Tibial artery (tissue), 4 donors: Measurements from ENCODE around the gene OR1N2.
"Not testable (repeated sequence)": the region's sequence is repeated elsewhere in the genome, so short reads cannot be mapped to it uniquely, and the experiment has no call there.

Experiments
- DNase-seq, 2 donors: peaks; one replicate each; pipeline ENCODE4 v3.0.0-alpha.2; 2019
- H3K27ac ChIP-seq, 2 donors: fragments of 200-600 bp; sonication (generic) in 1 of 2; 1 replicate in 1 of 2; 2 replicates in 1 of 2; pipeline ENCODE4 v1.5.1; 2018 to 2019; ENCODE audit warnings: mild to moderate bottlenecking in 1 of 2
- H3K27me3 ChIP-seq, 2 donors: fragments of 200-600 bp; sonication (generic) in 1 of 2; one replicate each; pipeline versions ENCODE4 v1.5.1 to v1.6.0; 2016 to 2019
- H3K36me3 ChIP-seq, 3 donors: fragments of 200-600 bp; sonication (generic) in 2 of 3; one replicate each; pipeline ENCODE4 v1.5.1; 2016 to 2019; ENCODE audit warnings: mild to moderate bottlenecking in 2 of 3
- H3K4me1 ChIP-seq, 4 donors: fragments of 200-600 bp; sonication (generic) in 2 of 4; 1 replicate in 3 of 4; 2 replicates in 1 of 4; pipeline ENCODE4 v1.5.1; 2016 to 2019
- H3K4me3 ChIP-seq, 2 donors: fragments of 200-600 bp; sonication (generic) in 1 of 2; 1 replicate in 1 of 2; 2 replicates in 1 of 2; pipeline ENCODE4 v1.5.1; 2018 to 2019; ENCODE audit warnings: mild to moderate bottlenecking in 2 of 2
- H3K9me3 ChIP-seq, 3 donors: fragments of 200-600 bp; sonication (generic) in 1 of 3; one replicate each; pipeline ENCODE4 v1.5.1; 2016 to 2019
- intact Hi-C: fragments of 100-400 bp; cut with DNase I; formaldehyde crosslinking; loops from one replicate; pipeline ENCODE4 v1.15.0; 2023; ENCODE audit warnings: low total_unique reads
- TF ChIP-seq, protein P1 (sequence below), 2 experiments: fragments of 200-600 bp in 1 of 2; fragments of 450-650 bp in 1 of 2; IDR thresholded peaks; one replicate each; pipeline ENCODE4 v1.5.1; 2017 to 2019; ENCODE audit warnings: antibody characterized with exemption in 2 of 2, mild to moderate bottlenecking in 1 of 2, moderate library complexity in 1 of 2

Gene OR1N2

DNA sequence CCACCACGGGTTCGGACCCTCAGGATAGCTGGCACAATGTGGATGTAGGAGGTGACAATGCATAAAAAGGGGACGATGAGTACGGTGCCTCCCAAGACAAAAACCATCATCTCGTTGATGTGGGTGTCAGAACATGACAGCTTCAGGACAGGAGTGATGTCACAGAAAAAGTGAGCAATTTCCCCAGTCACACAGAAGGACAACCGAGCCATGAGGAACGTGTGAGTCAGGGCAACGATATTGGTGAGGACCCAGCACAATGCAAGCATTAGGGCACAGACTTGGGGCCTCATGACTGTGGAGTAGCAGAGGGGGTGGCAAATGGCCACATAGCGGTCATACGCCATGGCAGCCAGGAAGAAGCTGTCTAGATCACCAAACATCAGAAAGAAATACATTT lies 26.3 kb upstream of the OR1N2 start:
- Histone ChIP-seq H3K4me3 (no peak overlapping the region), H3K4me1 (no peaks in the 10 kb centered on the region), H3K9me3 (no peaks in the 10 kb centered on the region), H3K27me3 (no peaks in the 10 kb centered on the region), H3K36me3 (no peaks in the 10 kb centered on the region), H3K27ac (no peak overlapping the region)
- intact Hi-C loops = no loop called here
- TF ChIP-seq, protein P1, sequence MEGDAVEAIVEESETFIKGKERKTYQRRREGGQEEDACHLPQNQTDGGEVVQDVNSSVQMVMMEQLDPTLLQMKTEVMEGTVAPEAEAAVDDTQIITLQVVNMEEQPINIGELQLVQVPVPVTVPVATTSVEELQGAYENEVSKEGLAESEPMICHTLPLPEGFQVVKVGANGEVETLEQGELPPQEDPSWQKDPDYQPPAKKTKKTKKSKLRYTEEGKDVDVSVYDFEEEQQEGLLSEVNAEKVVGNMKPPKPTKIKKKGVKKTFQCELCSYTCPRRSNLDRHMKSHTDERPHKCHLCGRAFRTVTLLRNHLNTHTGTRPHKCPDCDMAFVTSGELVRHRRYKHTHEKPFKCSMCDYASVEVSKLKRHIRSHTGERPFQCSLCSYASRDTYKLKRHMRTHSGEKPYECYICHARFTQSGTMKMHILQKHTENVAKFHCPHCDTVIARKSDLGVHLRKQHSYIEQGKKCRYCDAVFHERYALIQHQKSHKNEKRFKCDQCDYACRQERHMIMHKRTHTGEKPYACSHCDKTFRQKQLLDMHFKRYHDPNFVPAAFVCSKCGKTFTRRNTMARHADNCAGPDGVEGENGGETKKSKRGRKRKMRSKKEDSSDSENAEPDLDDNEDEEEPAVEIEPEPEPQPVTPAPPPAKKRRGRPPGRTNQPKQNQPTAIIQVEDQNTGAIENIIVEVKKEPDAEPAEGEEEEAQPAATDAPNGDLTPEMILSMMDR (IDR thresholded peaks at IDR 0.05) = no peak
- no peak for DNase-seq

DNA sequence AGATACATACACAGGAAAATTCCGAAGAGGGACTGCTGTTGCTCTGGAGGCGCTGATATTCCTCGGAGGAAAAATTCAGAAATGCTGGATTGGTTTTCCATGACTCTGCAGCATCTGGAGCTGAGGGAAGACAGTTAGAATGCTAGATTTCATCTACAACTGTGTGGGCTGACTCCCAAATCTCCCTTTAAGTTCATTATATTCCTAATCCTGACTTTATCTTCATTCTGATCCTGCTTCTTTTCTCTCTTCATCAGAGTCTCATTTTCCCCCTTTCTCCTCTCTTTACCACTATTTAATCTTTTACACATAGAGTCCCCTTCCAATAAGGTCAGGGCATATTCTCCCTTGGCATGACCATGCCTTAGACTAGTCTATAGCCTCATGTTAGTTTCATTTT lies 25.7 kb upstream of the OR1N2 start, which contains the start of gene OR1N1:
Gene OR1N1, minus strand, starts transcription at position 101 of the 400 bp plus-strand sequence. Its CDS starts 0 bp downstream, at position 101.
- TF ChIP-seq, protein P1 (IDR thresholded peaks at IDR 0.05) = no peak
- H3K4me3 ChIP-seq = no peak within 1 kb of the TSS
- H3K36me3 ChIP-seq = no peaks in the 10 kb centered on the region
- no peaks in the 10 kb centered on the region for H3K9me3 ChIP-seq
- intact Hi-C loops = no loop called here
- no peak for DNase-seq
- H3K4me1 ChIP-seq = no peaks in the 10 kb centered on the region
- no peaks in the 10 kb centered on the region for H3K27me3 ChIP-seq
- no peak within 1 kb of the TSS for H3K27ac ChIP-seq

DNA sequence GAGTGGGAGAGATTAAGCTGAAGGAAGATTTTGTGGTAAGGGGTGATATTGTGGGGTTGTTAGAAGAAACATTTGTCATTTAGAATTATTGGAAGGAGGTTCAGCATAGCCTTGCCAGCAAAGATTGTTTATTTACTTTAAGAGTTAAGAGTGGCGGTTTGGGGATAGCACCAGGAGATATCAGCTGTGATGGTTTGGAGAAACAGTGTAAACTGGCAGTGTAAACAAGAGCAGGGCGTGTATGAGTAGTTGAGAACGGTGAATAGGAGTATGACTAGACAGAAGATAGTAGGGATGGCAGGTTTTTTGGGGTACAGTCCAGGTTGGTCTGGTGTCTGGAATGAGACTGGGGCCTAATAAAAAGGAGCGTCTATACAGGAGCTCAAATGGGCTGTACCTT lies 21.8 kb upstream of the OR1N2 start:
- intact Hi-C loops, H3K36me3 ChIP-seq, H3K9me3 ChIP-seq, H3K4me3 ChIP-seq, H3K27me3 ChIP-seq, H3K27ac ChIP-seq, H3K4me1 ChIP-seq, DNase-seq: not testable (repeated sequence)

DNA sequence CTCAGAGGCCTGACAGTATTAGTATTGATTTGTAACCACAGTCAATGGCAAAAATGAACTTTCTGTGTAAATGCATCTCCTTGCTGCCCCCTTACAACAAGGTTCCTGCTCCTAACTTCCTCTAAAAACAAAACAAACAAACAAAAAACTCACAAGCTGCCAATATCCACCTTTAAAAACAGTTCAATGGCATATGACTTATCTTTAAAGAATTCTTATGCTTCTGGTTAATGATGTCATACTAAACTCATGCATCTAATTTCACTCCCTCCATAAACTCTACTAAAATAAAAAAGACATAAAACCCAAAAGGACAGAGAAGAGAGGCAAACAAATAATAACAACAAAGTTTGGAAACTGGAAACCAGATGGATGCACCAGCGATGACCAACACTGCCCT lies 16.8 kb upstream of the OR1N2 start:
- H3K4me3 ChIP-seq = no peak overlapping the region
- DNase-seq = no peak
- no peaks in the 10 kb centered on the region for H3K4me1 ChIP-seq
- intact Hi-C loops = no loop called here
- H3K9me3 ChIP-seq = no peaks in the 10 kb centered on the region
- no peaks in the 10 kb centered on the region for H3K27me3 ChIP-seq
- no peaks in the 10 kb centered on the region for H3K36me3 ChIP-seq
- TF ChIP-seq, protein P1 (IDR thresholded peaks at IDR 0.05) = no peak
- no peak overlapping the region for H3K27ac ChIP-seq

DNA sequence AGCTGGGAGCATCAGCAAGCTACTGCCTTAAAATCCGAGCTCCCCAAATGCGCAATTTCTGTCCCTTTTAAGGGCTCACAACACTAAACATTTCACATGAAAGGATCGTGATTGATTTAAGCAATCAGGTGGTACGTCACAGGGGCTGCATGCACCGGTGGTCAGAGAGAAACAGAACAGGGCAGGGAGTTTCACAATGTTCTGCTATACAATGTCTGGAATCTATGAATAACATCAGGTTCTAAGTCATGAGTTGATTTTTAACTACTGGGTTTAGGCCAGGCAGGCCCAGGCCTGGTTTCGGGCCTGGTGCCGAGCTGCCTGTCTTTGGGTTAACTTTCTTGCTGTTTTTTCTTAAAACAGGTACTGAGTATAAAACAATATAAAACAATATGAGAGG lies 15.8 kb upstream of the OR1N2 start:
- H3K9me3 ChIP-seq, H3K27ac ChIP-seq, H3K4me1 ChIP-seq, H3K4me3 ChIP-seq, H3K27me3 ChIP-seq, DNase-seq, H3K36me3 ChIP-seq, intact Hi-C loops: not testable (repeated sequence)

DNA sequence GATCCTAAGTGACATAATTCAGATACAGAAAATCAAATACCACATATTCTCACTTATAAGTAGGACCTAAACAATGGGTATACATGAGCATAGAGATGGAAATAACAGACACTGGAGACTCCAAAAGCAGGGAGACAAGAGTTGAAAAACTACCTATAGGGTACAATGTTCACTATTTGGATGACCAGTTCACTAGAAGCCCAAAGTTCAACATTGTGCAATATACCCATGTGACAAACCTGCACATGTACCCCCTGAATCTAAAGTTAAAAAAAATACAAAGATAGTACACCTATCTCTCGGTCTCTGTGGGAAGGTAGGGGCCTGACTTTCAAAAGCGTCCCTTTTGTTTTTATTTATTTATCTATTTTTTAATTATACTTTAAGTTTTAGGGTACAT lies 14.2 kb upstream of the OR1N2 start:
- H3K4me3 ChIP-seq = no peak overlapping the region
- H3K9me3 ChIP-seq = no peaks in the 10 kb centered on the region
- intact Hi-C loops = no loop called here
- H3K4me1 ChIP-seq = no peaks in the 10 kb centered on the region
- TF ChIP-seq, protein P1 (IDR thresholded peaks at IDR 0.05) = no peak
- DNase-seq = no peak
- H3K36me3 ChIP-seq = no peaks in the 10 kb centered on the region
- H3K27me3 ChIP-seq = no peaks in the 10 kb centered on the region
- no peak overlapping the region for H3K27ac ChIP-seq

DNA sequence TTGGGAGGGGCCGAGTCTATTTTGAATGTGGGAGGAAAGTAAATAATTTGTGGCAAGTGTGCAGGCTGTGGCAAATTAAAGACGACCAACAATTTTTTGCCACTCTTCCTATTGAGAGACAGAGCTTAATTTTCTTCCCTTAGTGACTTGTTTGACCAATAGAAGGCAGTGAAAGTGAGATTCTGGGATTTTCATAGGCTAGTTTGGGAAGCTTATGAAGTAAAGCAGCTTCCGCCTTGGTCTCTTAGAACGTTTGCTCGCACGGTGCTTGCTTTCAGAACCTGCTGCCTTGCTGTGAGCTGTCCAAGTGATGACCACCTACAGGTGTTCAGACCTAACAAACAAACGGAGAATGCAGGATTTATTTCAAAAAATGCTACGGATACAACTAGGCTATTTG lies 6.7 kb upstream of the OR1N2 start:
- Histone ChIP-seq H3K4me3 (no peak overlapping the region), H3K27me3 (no peaks in the 10 kb centered on the region), H3K4me1 (no peaks in the 10 kb centered on the region), H3K9me3 (peaks cover 0 to 7% (median 0%) of the 10 kb centered on the region in 3 donors), H3K36me3 (no peaks in the 10 kb centered on the region), H3K27ac (no peak overlapping the region)
- TF ChIP-seq, protein P1 (IDR thresholded peaks at IDR 0.05) = no peak
- intact Hi-C loops = no loop called here
- DNase-seq = no peak
